HG03457 (cell line): Measurements from ENCODE around the gene NCAPD2.
"Not testable (repeated sequence)": the region's sequence is repeated elsewhere in the genome, so short reads cannot be mapped to it uniquely, and the experiment has no call there.

Experiments
- ATAC-seq: cut with Tn5 transposase; IDR thresholded peaks from one replicate; pipeline ENCODE4 v1.9.1; 2021; ENCODE audit warnings: moderate number of reproducible peaks; ENCODE audit not compliant: unreplicated experiment

NCAPD2 gene

DNA sequence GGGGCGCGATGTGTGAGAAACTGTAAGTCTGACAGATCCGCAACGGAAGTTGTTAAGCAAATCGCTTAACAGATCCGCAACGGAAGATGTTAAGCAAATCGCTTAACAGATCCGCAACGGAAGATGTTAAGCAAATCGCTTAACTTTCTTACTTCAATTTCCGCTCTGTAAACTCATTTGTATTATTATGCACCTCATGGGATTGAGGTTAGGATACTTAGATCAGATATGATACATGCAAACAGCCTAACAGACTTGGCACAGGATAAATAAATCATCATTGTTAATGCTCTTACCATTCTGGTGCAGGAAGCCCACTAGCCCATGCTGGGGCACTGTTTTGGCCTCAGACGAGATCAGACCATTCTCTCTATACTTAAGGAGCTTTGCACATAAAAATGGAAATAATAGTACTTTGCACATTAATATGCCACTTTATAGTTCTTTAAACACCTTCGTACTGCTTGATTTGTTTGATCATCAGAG is 399 bp downstream of the NCAPD2 start:
- no peak for ATAC-seq

DNA sequence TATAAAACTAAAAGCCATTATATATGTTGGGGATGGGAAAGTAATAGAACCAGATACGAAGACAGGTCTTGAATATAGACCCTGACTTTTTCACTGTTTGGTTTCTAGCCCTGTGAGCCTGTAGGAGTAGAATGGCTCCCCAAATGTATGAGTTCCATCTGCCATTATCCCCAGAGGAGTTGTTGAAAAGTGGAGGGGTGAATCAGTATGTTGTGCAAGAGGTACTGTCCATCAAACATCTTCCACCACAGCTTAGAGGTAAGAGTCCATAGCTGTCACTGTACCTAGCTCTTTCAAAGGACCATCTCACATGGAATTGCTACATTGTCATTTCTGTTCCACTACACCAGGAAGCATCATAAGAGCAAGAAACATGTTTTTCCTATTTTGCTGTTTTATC is 1.1 kb downstream of the NCAPD2 start:
- no peak for ATAC-seq

DNA sequence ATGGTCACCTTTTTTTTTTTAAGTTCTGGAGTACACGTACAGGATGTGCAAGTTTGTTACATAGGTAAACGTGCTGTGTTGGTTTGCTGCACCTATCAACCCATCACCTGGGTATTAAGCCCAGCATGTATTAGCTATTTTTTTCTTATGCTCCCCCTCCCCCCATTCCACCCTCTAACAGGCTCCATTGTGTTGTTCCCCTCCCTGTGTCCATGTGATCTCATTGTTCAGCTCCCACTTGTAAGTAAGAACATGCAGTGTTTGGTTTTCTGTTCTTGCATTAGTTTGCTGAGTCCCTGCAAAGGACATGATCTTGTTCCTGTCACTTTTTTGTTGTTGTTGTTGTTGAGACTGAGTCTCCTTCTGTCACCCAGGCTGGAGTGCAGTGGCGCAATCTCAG is 3.4 kb downstream of the NCAPD2 start:
- not testable (repeated sequence) for ATAC-seq

DNA sequence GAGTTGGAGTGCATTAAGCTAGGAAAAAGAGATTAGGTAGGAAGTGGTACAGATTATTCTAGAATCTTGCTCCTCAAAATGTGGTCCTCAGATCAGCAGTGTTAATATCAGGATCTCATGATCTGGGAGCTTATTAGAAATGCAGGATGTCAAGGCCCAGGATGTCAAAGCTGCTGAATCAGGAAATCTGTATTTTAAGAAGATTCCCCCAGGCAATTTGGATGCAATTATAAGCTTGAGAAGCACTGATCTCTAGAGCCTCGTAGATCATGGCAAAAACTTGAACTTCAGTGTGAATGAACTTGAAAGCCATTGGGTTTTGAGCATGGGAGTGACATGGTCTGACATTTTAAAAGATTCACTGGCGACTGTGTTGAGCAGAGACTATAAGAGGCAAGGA is 6.6 kb downstream of the NCAPD2 start:
- ATAC-seq: no peak

DNA sequence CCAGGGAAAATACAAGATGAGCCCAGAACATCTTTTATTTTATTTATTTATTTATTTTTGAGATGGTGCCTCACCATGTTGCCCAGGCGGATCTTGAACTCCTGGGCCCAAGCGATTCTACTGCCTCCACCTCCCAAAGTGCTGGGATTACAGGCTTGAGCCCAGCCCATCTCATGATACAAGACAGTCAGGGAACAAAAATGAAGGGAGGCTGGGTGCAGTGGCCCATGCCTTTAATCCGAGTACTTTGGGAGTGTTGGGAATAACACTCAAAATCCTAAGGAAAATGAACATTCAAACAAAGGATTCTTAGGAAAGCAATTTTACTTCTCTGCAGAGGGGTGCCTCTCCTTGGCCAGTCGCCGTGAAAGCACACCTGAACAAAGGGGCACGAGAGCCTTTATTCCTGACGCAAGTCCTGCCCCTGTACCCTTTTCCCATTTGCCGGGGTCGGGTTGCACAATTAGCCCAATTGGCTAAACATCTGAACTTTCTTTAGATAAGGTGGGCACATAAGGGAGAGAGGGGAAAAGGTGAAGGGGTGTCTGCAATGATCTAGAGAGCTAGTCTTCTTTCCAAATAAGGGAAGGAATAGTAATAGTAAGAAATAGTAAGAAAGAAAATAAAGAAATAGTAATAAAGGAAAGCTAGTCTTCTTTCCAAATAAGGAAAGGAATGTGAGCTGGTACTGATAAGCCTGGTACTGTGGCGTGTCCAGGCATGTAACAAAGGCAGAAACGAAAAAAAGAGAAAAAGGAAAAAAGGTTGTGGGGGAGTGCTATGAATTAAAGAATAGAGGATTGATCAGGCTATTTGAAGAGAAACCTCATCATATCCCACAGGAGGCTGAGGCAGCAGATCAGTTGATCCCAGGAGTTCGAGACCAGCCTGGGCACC is 13.4 kb downstream of the NCAPD2 start:
- no peak for ATAC-seq

DNA sequence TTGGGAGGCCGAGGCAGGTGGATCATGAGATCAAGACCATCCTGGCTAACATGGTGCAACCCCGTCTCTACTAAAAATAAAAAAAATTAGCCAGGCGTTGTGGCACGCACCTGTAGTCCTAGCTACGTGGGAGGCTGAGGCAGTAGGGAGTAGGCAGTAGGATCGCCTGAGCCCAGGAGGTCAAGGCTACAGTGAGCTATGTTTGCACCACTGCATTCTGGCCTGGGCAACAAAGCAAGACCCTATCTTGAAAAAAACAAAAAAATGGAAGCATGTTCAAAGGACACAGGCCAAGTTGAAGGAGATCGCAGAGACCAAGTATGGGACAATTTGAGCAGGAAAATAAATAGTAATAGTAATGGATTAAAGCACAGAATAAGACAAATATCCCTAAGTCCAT is 14.2 kb downstream of the NCAPD2 start:
- ATAC-seq: no peak

DNA sequence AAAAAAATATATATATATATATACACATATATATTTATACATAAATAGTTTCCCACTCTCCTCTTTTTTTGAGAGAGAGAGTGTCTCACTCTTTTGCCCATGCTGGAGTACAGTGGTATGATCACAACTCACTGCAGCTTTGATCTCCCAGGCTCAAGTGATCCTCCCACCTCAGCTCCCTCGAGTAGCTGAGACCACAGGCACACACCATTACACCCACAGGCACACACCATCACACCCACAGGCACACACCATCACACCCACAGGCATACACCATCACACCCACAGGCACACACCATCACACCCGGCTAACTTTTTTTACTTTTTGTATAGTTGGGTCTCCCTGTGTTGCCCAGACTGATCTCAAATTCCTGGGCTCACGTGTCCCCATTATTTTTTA is 26.3 kb downstream of the NCAPD2 start:
- ATAC-seq: no peak

DNA sequence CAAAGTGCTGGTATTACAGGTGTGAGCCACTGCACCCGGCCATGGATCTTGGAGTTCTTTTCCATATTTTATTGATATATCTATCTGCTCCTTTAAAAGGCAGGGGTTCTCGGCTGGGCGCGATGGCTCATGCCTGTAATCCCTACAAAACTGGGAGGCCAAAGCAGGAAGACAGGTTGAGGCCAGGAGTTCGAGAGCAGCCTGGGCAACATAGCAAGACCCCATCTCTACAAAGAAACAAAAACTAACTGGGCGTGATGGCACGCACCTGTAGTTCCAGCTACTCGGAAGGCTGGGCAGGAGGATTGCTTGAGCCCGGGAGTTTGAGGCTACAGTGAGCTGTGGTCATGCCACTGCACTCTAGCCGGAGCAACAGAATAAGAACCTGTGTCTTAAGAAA is 28.3 kb downstream of the NCAPD2 start:
- no peak for ATAC-seq

DNA sequence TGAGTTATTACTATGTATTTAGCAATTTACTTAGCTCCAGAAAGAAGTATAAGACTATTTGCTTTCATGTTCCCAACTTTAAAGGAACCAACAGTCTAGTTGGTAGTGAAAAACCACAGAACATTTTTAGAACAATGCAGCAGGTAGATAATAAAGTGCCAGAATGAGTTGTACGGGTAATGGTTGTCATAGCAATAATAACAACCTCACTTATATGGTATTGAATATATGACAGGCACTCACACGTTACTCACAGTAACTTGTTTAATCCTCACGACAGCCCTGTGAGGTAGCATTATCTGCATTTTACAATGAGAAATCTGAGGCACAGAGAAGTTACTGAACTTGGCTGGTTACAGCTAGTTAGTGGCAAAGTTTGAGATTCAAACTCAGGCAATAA is 29.8 kb downstream of the NCAPD2 start:
- no peak for ATAC-seq

DNA sequence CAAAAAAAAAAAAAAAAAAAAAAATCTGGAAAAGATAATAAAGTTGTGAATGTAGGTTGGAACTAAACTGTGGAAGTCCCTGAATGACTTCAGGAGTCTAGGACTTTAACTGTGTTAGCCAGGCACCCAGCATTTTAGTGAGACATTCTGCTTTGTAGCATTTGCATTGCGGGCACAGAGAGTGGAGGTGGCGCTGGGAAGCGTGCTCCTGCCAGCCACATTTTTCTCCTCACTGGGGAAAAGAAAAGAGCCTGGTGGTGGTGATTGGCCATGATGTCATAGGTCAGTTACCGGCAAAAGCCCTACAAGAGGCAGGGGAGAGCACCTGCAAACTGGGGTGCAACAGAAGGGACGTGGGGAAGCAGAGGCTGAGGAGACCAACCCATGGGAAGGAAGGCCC is 30.7 kb downstream of the NCAPD2 start:
- no peak for ATAC-seq

- ATAC-seq: no peak
Observed at GRCh38 chr12:6526201-6526600, 32.3 kb downstream of the NCAPD2 start.

DNA sequence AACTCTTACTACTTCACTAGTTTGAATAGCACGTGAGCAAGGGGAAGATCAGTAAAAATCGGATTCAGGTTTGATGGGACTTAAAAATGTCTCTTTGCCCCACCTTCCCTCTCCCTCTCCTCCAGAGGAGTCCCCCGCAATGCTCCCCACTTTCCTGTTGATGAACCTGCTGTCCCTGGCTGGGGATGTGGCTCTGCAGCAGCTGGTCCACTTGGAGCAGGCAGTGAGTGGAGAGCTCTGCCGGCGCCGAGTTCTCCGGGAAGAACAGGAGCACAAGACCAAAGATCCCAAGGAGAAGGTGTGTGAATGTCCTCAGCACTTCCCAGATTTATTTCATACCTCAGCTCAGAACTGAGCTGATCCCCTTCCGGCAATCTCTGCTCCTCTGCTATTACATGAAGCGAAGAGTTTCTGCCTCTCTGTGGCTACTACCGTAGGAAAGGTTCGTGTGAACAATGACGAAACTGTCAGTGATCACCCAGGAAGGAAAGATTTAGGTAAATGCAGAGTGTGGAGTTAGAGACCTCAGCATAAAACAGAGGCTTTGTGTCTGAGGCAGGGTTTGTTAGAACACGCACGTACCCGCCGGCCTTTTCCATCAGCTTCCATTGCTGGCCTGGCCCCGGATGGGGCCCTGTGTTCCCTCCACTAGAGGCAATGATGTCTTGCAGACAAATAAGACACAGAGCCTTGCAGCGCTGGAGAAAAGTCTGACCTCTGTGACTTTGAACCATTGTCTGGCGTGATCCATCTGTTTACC is 33.0 kb downstream of the NCAPD2 start:
- no peak for ATAC-seq

DNA sequence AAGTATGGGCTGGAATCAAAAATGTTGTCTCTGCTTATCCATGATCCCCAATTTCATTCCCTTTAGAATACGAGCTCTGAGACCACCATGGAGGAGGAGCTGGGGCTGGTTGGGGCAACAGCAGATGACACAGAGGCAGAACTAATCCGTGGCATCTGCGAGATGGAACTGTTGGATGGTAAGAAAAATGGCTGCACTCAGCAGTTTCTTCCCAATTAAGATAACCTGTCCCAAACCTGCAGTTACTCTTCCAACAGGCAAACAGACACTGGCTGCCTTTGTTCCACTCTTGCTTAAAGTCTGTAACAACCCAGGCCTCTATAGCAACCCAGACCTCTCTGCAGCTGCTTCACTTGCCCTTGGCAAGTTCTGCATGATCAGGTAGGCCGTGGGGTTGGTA is 33.8 kb downstream of the NCAPD2 start:
- no peak for ATAC-seq

- ATAC-seq: no peak
Observed at GRCh38 chr12:6528539-6529235, 34.8 kb downstream of the NCAPD2 start.

DNA sequence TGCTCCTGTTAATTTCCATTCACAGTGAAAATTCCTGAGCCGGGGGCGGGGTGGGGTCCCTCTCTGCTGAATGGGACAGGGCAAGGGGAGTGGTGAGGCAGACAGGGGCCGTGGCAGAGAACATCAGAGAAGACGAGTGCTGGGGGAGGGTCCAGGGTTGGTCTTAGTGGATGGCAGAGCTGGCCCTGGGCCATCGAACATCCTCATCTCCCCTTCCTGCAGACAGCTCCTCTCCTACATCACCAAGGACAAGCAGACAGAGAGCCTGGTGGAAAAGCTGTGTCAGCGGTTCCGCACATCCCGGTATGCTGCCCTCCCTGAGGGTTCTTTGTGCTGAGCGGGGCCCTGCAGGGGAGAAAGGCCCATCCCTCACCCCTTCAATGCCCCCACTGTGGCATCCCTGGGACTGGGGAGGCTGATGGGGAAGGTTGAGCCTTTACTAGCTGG is 35.4 kb downstream of the NCAPD2 start:
- ATAC-seq: no peak

GRCh38 chr12:6530576-6531260 is 36.8 kb downstream of the NCAPD2 start:
- ATAC-seq: no peak

GRCh38 chr12:6532051-6532926 is 38.4 kb downstream of the NCAPD2 start:
- no peak for ATAC-seq

DNA sequence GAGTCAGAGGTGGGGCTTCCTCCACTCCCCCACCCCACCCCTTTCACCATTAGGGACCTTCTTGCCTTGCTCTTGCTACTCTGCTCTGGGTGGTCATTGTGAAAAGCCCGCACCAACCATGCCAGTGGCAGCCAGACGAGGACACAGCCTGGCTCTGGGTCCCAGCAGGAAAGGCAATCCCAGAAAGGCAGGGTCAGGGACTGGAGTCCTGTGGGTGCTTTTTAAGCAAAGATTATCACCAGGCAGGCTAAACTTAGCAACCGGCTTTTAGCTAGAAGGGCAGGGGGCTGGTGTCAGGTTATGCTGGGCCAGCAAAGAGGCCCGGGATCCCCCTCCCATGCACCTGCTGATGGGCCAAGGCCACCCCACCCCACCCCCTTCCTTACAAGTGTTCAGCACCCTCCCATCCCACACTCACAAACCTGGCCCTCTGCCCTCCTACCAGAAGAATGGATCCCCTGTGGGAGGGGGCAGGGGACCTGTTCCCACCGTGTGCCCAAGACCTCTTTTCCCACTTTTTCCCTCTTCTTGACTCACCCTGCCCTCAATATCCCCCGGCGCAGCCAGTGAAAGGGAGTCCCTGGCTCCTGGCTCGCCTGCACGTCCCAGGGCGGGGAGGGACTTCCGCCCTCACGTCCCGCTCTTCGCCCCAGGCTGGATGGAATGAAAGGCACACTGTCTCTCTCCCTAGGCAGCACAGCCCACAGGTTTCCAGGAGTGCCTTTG is 39.2 kb downstream of the NCAPD2 start:
- ATAC-seq: no peak

GRCh38 chr12:6533653-6533922 is 39.7 kb downstream of the NCAPD2 start:
- no peak for ATAC-seq
